HG03066 (cell line): ENCODE measurements around the gene CTBP2.

Source experiments
- ATAC-seq: cut with Tn5 transposase; IDR thresholded peaks from one replicate; pipeline ENCODE4 v1.9.1; 2021; ENCODE audit warnings: low read depth; ENCODE audit not compliant: unreplicated experiment

The CTBP2 gene

GRCh38 chr10:125129076-125129458 lies 31.3 kb downstream of the CTBP2 start:
- ATAC-seq = no peak

- ATAC-seq = no peak
Observed at GRCh38 chr10:125128397-125129075, 31.8 kb downstream of the CTBP2 start.

- no peak for ATAC-seq
Observed at GRCh38 chr10:125127986-125128385, 32.4 kb downstream of the CTBP2 start.

- ATAC-seq = no peak
Observed at GRCh38 chr10:125127110-125127509, 33.3 kb downstream of the CTBP2 start.

- no peak for ATAC-seq
Observed at GRCh38 chr10:125125951-125126735, 34.2 kb downstream of the CTBP2 start.

GRCh38 chr10:125124907-125125306 lies 35.5 kb downstream of the CTBP2 start:
- no peak for ATAC-seq

GRCh38 chr10:125124115-125124487 lies 36.3 kb downstream of the CTBP2 start:
- ATAC-seq = no peak

GRCh38 chr10:125123476-125124114 lies 36.8 kb downstream of the CTBP2 start:
- ATAC-seq = no peak

GRCh38 chr10:125122566-125122965 lies 37.8 kb downstream of the CTBP2 start:
- no peak for ATAC-seq

- no peak for ATAC-seq
Observed at GRCh38 chr10:125121003-125121402, 39.4 kb downstream of the CTBP2 start.

- no peak for ATAC-seq
Observed at GRCh38 chr10:125120053-125120710, 40.2 kb downstream of the CTBP2 start.

- no peak for ATAC-seq
Observed at GRCh38 chr10:125118701-125119100, 41.7 kb downstream of the CTBP2 start.

GRCh38 chr10:125118011-125118611 lies 42.3 kb downstream of the CTBP2 start:
- no peak for ATAC-seq

- ATAC-seq = no peak
Observed at GRCh38 chr10:125116652-125117310, 43.6 kb downstream of the CTBP2 start.

- ATAC-seq = no peak
Observed at GRCh38 chr10:125116041-125116649, 44.2 kb downstream of the CTBP2 start.

- no peak for ATAC-seq
Observed at GRCh38 chr10:125115409-125115808, 45.0 kb downstream of the CTBP2 start.

- ATAC-seq = no peak
Observed at GRCh38 chr10:125114761-125115391, 45.5 kb downstream of the CTBP2 start.

- ATAC-seq = no peak
Observed at GRCh38 chr10:125113691-125114371, 46.5 kb downstream of the CTBP2 start.
